GM12878 (cell line): ENCODE results near the gene WDFY3. TPM values are rescaled to one million over a fixed set of nuclear protein-coding genes. Genes with fewer than 3 reads are reported as not detected.

ENCODE experiments used
- ATAC-seq: fragments of 200-7000 bp; cut with Tn5 transposase; 3 replicates; pipeline ENCODE4 v1.9.1; 2020; ENCODE audit warnings: mild to moderate bottlenecking, moderate library complexity
- BruUV-seq: library from RNA; stranded (reverse); fragments of 400-500 nt; replicated peaks from 2 replicates; lab custom pipeline; 2021; lab: Mats Ljungman, UMichigan
- CTCF ChIA-PET: fragments of 300-600 bp; sonication (Branson Sonifier 250); formaldehyde crosslinking; extraction: SDS; loops from one replicate; lab custom pipeline; 2021; ENCODE audit warnings: inconsistent platforms; lab: Yijun Ruan, JAX
- POLR2A ChIA-PET: fragments of 350-600 bp; formaldehyde crosslinking; extraction: SDS; loops from one replicate; lab custom pipeline; 2021; ENCODE audit warnings: inconsistent platforms; lab: Charles Lee
- RAD21 ChIA-PET: fragments of 300-600 bp; sonication (Branson Sonifier 250); formaldehyde crosslinking; loops from one replicate; lab custom pipeline; 2023; ENCODE audit warnings: antibody characterized with exemption; ENCODE audit not compliant: unreplicated experiment; lab: Charles Lee
- SMC1A ChIA-PET: fragments of 300-600 bp; sonication (Branson Sonifier 250); formaldehyde crosslinking; loops from one replicate; lab custom pipeline; 2023; ENCODE audit not compliant: unreplicated experiment, uncharacterized antibody; lab: Charles Lee
- DNase-seq: peaks from one replicate; pipeline ENCODE4 v3.0.0-alpha.2; 2011; ENCODE audit warnings: low read depth, low spot score
- FAIRE-seq: peaks from 3 replicates; lab custom pipeline; 2011; peaks lifted over from hg19 to GRCh38; lab: Jason Lieb, UNC
- H2AFZ ChIP-seq: 2 replicates; pipeline ENCODE4 v1.6.0; 2011; ENCODE audit warnings: low read depth, low read length, control low read depth; ENCODE audit not compliant: control insufficient read depth
- H3K27ac ChIP-seq: 2 replicates; pipeline ENCODE4 v1.5.1; 2011; ENCODE audit warnings: control low read depth; ENCODE audit not compliant: control insufficient read depth, insufficient read depth
- H3K27me3 ChIP-seq, 2 experiments: replicated peaks in 1 of 2; 2 replicates each; pipeline versions ENCODE4 v1.6.0 to v1.6.1; 2011; ENCODE audit warnings: low read length in 1 of 2; ENCODE audit not compliant: control insufficient read depth in 2 of 2, insufficient read depth in 2 of 2
- H3K36me3 ChIP-seq, 2 experiments: 2 replicates each; pipeline ENCODE4 v1.5.1; 2011; ENCODE audit warnings: low read length in 1 of 2; ENCODE audit not compliant: control insufficient read depth in 2 of 2, insufficient read depth in 2 of 2
- H3K4me1 ChIP-seq: 2 replicates; pipeline ENCODE4 v1.6.1; 2011; ENCODE audit warnings: mild to moderate bottlenecking, low read length, moderate library complexity, mixed read lengths; ENCODE audit not compliant: control insufficient read depth, insufficient read depth
- H3K4me2 ChIP-seq: 2 replicates; pipeline ENCODE4 v1.6.0; 2011; ENCODE audit warnings: control low read depth; ENCODE audit not compliant: control insufficient read depth, insufficient read depth
- H3K4me3 ChIP-seq: fragments of 200-600 bp; sonication (generic); 2 replicates; pipeline ENCODE4 v1.5.1; 2016
- H3K79me2 ChIP-seq: 2 replicates; pipeline ENCODE4 v1.6.0; 2011; ENCODE audit warnings: low read length; ENCODE audit not compliant: control insufficient read depth, insufficient read depth
- H3K9ac ChIP-seq: 2 replicates; pipeline ENCODE4 v1.8.0; 2011; ENCODE audit warnings: low read length, control low read depth, mixed read lengths; ENCODE audit not compliant: control insufficient read depth, insufficient read depth
- H3K9me3 ChIP-seq: replicated peaks from 3 replicates; pipeline ENCODE4 v1.5.1; 2011; ENCODE audit warnings: mild to moderate bottlenecking, low read length; ENCODE audit not compliant: control insufficient read depth, insufficient read depth
- H4K20me1 ChIP-seq: 2 replicates; pipeline ENCODE4 v1.6.0; 2011; ENCODE audit not compliant: control insufficient read depth, insufficient read depth
- BACH1 ChIP-seq: fragments of 450-650 bp; IDR thresholded peaks from 2 replicates; pipeline ENCODE4 v1.6.1; 2017; ENCODE audit warnings: mild to moderate bottlenecking, borderline replicate concordance
- CBX3 ChIP-seq: fragments of 200-600 bp; sonication (generic); IDR thresholded peaks from 2 replicates; pipeline ENCODE4 v1.6.1; 2016; ENCODE audit warnings: low read depth, borderline replicate concordance
- EGR1 ChIP-seq, 2 experiments: IDR thresholded peaks; 1 replicate in 1 of 2; 2 replicates in 1 of 2; pipeline ENCODE4 v1.6.1; 2011 to 2012; ENCODE audit warnings: low read depth in 2 of 2, low read length in 2 of 2, borderline replicate concordance in 1 of 2, mild to moderate bottlenecking in 1 of 2, moderate library complexity in 1 of 2
- FOXM1 ChIP-seq: IDR thresholded peaks from 2 replicates; pipeline ENCODE4 v1.6.1; 2012; ENCODE audit warnings: low read depth, mild to moderate bottlenecking, inconsistent platforms, low read length, moderate library complexity
- MEF2B ChIP-seq: fragments of 450-650 bp; IDR thresholded peaks from 2 replicates; pipeline ENCODE4 v1.6.1; 2018; ENCODE audit warnings: mild to moderate bottlenecking, moderate library complexity; ENCODE audit not compliant: partially characterized antibody, poor library complexity, severe bottlenecking
- NR2C2 ChIP-seq: IDR thresholded peaks from 2 replicates; pipeline ENCODE4 v1.6.1; 2011; ENCODE audit warnings: borderline replicate concordance, low read depth; ENCODE audit not compliant: control insufficient read depth, insufficient read length
- TAF1 ChIP-seq: IDR thresholded peaks from 2 replicates; pipeline ENCODE4 v1.6.1; 2011; ENCODE audit warnings: mild to moderate bottlenecking, low read depth, low read length, borderline replicate concordance
- in situ Hi-C: fragments of 300-500 bp; cut with MboI; formaldehyde crosslinking; loops from 9 replicates; pipeline ENCODE4 v1.14.3; 2018; ENCODE audit warnings: mixed read lengths
- intact Hi-C: fragments of 100-400 bp; cut with micrococcal nuclease; formaldehyde crosslinking; loops from one replicate; pipeline ENCODE4 v1.14.2; 2022; ENCODE audit not compliant: unreplicated experiment
- polyA plus RNA-seq, 11 experiments: library from polyadenylated mRNA; depleted of rRNA in 4 of 11; unstranded in 6 of 11; stranded (reverse) in 5 of 11; fragments of >200 nt; fragmentation: Nextera tagmentation in 4 of 11; fragmentation: Illumina TruSeq in 1 of 11; extraction: Ambion mirVana in 4 of 11; extraction: Trizol in 1 of 11; gene quantifications; 1 replicate in 1 of 11; 2 replicates in 10 of 11; pipeline versions ENCODE4 v1.2.1 to v1.2.3, GENCODE V29; 2011 to 2016; ENCODE audit warnings: inconsistent platforms in 2 of 11, missing spikeins in 2 of 11, low read depth in 1 of 11
- total RNA-seq, 4 experiments: library from RNA; depleted of rRNA in 3 of 4; stranded (reverse); fragments of >200 nt in 3 of 4; fragmentation: Illumina TruSeq in 1 of 4; extraction: Trizol in 1 of 4; gene quantifications; 2 replicates each; pipeline versions ENCODE4 v1.2.1 to v1.2.3, GENCODE V29; 2013 to 2021
- TF ChIP-seq, protein P1 (sequence below): IDR thresholded peaks from 2 replicates; pipeline ENCODE4 v1.6.1; 2012; ENCODE audit warnings: low read depth, low read length, improper control_type of control experiment
- TF ChIP-seq, protein P2 (sequence below): IDR thresholded peaks from 2 replicates; pipeline ENCODE4 v1.6.1; 2011; ENCODE audit warnings: borderline replicate concordance, low read depth, mild to moderate bottlenecking, moderate library complexity, mixed read lengths, low read length; ENCODE audit not compliant: insufficient read depth; ENCODE audit errors: extremely low read length

Gene WDFY3
- total and polyA plus RNA-seq, 10 of the 15 experiments (the other 5 are each of a cell fraction or from before 2014, with no cell fraction given) = 0.01 to 0.23 (median 0.12) TPM; not detected in 2

DNA sequence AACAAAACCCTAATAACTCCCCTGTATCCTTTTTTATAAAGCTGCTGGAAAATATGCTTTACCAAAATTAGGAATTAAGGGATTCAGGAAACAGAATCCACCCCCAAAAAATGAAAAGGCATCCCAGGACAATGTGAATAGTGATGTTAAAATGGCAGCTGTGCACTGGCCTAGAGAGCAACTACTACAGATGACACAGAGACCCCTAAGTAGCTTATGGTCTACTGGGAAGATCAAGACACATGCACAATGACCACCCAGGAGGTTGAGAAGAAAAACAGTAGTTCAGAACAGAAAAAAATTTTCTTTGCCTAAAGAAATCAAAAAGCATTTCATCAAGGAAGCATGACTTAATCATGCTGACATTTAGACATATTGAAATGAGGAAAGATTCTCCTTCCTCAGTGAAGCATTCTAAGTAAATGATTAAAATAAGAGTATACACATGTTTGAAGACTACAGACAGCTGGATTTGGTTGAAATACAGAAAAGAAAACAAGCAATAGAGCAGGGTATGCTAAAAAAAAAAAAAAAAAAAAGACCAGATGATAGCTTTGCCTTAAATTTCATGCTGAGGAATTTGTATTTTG, 117.3 kb downstream of the WDFY3 start:
- Histone ChIP-seq H3K27ac (no peak overlapping the region), H3K4me3 (no peak overlapping the region), H3K9ac (no peak overlapping the region), H3K4me1 (no peaks in the 10 kb centered on the region), H3K4me2 (no peak overlapping the region), H3K9me3 (no peaks in the 10 kb centered on the region), H3K36me3 (no peaks in the 10 kb centered on the region), H4K20me1 (no peaks in the 10 kb centered on the region), H3K27me3 (no peaks in the 10 kb centered on the region), H2AFZ (no peak overlapping the region), H3K79me2 (no peaks in the 10 kb centered on the region)
- intact Hi-C loops = no loop called here
- FAIRE-seq (no peak), ATAC-seq (no peak), DNase-seq (no peak)
- ChIA-PET RAD21 (no interaction called here), CTCF (no interaction called here), SMC1A (no interaction called here), POLR2A (no interaction called here)
- in situ Hi-C loops = no loop called here
- BruUV-seq = no TSS peak
- TF ChIP-seq, protein P1, sequence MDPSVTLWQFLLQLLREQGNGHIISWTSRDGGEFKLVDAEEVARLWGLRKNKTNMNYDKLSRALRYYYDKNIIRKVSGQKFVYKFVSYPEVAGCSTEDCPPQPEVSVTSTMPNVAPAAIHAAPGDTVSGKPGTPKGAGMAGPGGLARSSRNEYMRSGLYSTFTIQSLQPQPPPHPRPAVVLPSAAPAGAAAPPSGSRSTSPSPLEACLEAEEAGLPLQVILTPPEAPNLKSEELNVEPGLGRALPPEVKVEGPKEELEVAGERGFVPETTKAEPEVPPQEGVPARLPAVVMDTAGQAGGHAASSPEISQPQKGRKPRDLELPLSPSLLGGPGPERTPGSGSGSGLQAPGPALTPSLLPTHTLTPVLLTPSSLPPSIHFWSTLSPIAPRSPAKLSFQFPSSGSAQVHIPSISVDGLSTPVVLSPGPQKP = no peak
- TF ChIP-seq MEF2B (no peak), TAF1 (no peak), EGR1 (IDR thresholded peaks at IDR 0.05; ENCODE audit: borderline replicate concordance in 1 of 2, low read depth in 2 of 2, low read length in 2 of 2) (no peak), FOXM1 (no peak), NR2C2 (no peak), BACH1 (no peak), CBX3 (no peak)
- TF ChIP-seq, protein P2, sequence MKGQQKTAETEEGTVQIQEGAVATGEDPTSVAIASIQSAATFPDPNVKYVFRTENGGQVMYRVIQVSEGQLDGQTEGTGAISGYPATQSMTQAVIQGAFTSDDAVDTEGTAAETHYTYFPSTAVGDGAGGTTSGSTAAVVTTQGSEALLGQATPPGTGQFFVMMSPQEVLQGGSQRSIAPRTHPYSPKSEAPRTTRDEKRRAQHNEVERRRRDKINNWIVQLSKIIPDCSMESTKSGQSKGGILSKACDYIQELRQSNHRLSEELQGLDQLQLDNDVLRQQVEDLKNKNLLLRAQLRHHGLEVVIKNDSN = no peak
